PFSK-1 (cell line): Measurements from ENCODE around the gene MIOX.

Experiments used
- POLR2AphosphoS5 ChIP-seq: IDR thresholded peaks from 2 replicates; pipeline ENCODE4 v1.6.1; 2012; ENCODE audit warnings: low read depth, mild to moderate bottlenecking, control low read depth, low read length, moderate library complexity
- REST ChIP-seq, 2 experiments: IDR thresholded peaks; 2 replicates each; pipeline versions ENCODE4 v1.6.1 to v1.8.0; 2011 to 2012; ENCODE audit warnings: low read depth in 2 of 2, low read length in 2 of 2, control low read depth in 1 of 2, inconsistent platforms in 1 of 2, mild to moderate bottlenecking in 1 of 2, moderate library complexity in 1 of 2; ENCODE audit not compliant: insufficient read depth in 1 of 2
- SIN3A ChIP-seq: IDR thresholded peaks from 2 replicates; pipeline ENCODE4 v1.6.1; 2012; ENCODE audit warnings: mild to moderate bottlenecking, low read length, moderate library complexity, borderline replicate concordance; ENCODE audit not compliant: insufficient read depth
- TAF1 ChIP-seq: IDR thresholded peaks from 2 replicates; pipeline ENCODE4 v1.6.1; 2012; ENCODE audit warnings: low read length, control low read depth, borderline replicate concordance; ENCODE audit not compliant: insufficient read depth

DNA sequence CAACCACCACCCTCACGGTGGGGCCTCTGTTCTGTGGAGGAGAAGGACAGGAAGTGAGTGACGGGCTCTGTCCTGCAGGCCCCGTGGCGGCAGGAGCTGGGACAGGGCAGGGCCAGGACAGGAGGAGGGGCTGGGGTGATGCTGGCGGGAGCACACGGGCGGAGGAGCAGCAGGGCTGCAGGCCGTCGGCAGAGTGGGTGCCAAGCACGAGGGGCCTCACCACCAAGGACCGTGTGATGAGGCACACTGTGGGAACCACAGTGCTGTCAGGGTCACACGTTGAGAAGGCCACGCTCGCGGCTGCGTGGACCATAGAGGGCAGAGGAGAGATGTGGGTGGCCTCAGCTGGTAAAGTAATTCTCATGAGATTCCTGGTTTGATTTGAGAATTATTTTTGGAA is 30.2 kb downstream of the MIOX start:
- no peak for TF ChIP-seq POLR2AphosphoS5
- TF ChIP-seq TAF1: no peak
- TF ChIP-seq REST (IDR thresholded peaks at IDR 0.05; ENCODE audit: insufficient read depth in 1 of 2, low read depth in 2 of 2, low read length in 2 of 2): no peak
- no peak for TF ChIP-seq SIN3A
